ENCODE data around the gene TUBB.

- no peak for TF ChIP-seq CTCF (IDR thresholded peaks at IDR 0.05)
- no peak for TF ChIP-seq POLR2A (IDR thresholded peaks at IDR 0.05)
Observed at GRCh38 chr6:30747300-30747687, 27.1 kb downstream of the TUBB start.

Data from esophagus squamous epithelium (tissue), 4 donors.